HG03521 (cell line): ENCODE results near the gene IGF2BP2.
A peak's percentile ranks its signal among the peaks of the same experiment; 100 is the strongest.
"Not testable (repeated sequence)": the region's sequence is repeated elsewhere in the genome, so short reads cannot be mapped to it uniquely, and the experiment has no call there.

Source experiments
- ATAC-seq: cut with Tn5 transposase; IDR thresholded peaks from one replicate; pipeline ENCODE4 v1.9.1; 2021; ENCODE audit warnings: mild to moderate bottlenecking, moderate library complexity; ENCODE audit not compliant: unreplicated experiment

IGF2BP2 gene

GRCh38 chr3:185838417-185838989, 13.7 kb upstream of the IGF2BP2 start:
- ATAC-seq: not testable (repeated sequence)

GRCh38 chr3:185837414-185837813, 12.6 kb upstream of the IGF2BP2 start:
- ATAC-seq: no peak

- no peak for ATAC-seq
Observed at GRCh38 chr3:185831990-185832389, 7.1 kb upstream of the IGF2BP2 start.

GRCh38 chr3:185831195-185831594, 6.4 kb upstream of the IGF2BP2 start:
- no peak for ATAC-seq

GRCh38 chr3:185830018-185830797, 5.4 kb upstream of the IGF2BP2 start:
- no peak for ATAC-seq

GRCh38 chr3:185828755-185829154, 3.9 kb upstream of the IGF2BP2 start:
- ATAC-seq: no peak

- ATAC-seq: no peak
Observed at GRCh38 chr3:185827595-185828344, 2.9 kb upstream of the IGF2BP2 start.

GRCh38 chr3:185825639-185826481, 1.0 kb upstream of the IGF2BP2 start:
- peak; percentile 27 for ATAC-seq

- no peak for ATAC-seq
Observed at GRCh38 chr3:185824051-185825005, 514 bp downstream of the IGF2BP2 start.

GRCh38 chr3:185823078-185824044, 1.5 kb downstream of the IGF2BP2 start:
- ATAC-seq: no peak

- ATAC-seq: no peak
Observed at GRCh38 chr3:185822221-185823000, 2.4 kb downstream of the IGF2BP2 start.

GRCh38 chr3:185820973-185821758, 3.7 kb downstream of the IGF2BP2 start:
- no peak for ATAC-seq

- no peak for ATAC-seq
Observed at GRCh38 chr3:185818267-185818875, 6.5 kb downstream of the IGF2BP2 start.

GRCh38 chr3:185815391-185816282, 9.2 kb downstream of the IGF2BP2 start:
- no peak for ATAC-seq

- no peak for ATAC-seq
Observed at GRCh38 chr3:185813691-185814215, 11.1 kb downstream of the IGF2BP2 start.
